Embryonic facial prominence (tissue), 1 donor: ENCODE measurements around the gene PHLPP1.

Source experiments
- DNase-seq: peaks from one replicate; pipeline ENCODE4 v3.0.0-alpha.2; 2016; ENCODE audit errors: extremely low spot score

PHLPP1 gene

GRCh38 chr18:62741118-62741566 is 25.8 kb downstream of the PHLPP1 start:
- DNase-seq: no peak

DNA sequence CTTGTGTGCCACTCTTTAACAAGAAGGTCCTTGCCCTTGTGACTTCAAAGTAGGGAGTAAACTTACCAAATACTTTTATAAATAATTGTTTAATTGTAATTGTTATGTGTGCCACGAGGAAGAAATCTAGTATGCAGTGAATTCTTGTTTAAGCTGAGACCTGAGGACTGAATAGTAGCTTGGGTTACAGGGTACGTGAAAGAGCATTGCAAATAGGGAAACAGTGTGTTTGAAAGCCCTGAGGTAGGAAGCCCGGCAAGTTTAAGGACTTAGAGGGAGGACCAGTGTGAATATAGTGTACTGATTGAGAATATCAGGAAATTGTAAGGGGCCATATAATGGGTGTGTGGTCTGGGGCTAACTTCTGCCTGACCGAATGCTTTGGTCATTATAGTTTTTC is 26.2 kb downstream of the PHLPP1 start:
- DNase-seq: no peak

- DNase-seq: no peak
Measured at GRCh38 chr18:62744076-62744968, 29.0 kb downstream of the PHLPP1 start.

DNA sequence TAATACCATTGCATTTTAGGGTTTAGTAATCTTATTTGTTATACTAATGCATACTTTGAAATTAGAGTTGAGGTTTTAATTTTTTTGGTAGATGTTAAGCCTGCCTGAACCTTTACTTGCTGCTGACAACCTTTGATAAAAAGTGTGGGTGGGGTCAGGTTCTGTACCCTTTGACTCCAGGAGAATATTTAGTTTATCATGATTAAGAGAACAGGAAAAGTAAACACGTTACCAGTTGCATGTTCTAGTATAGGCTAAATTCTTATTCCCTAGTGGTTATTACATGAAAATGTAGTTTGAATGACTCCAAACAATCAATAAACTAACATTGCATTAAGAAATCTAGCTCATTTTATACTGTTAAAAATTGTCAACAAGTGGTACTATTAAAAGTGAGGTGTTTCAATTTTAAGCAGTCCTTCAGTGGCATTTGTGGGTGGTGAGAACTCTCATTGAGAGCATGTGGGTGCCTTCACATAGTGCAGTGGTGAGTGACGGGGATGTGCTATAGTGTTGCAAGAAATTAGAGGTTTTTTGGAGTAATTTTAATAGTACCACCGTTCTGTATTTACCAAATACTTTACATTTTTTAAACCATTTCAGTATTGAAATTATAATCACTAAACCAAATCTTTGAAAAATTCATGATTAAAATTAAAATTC is 29.9 kb downstream of the PHLPP1 start:
- DNase-seq: no peak

DNA sequence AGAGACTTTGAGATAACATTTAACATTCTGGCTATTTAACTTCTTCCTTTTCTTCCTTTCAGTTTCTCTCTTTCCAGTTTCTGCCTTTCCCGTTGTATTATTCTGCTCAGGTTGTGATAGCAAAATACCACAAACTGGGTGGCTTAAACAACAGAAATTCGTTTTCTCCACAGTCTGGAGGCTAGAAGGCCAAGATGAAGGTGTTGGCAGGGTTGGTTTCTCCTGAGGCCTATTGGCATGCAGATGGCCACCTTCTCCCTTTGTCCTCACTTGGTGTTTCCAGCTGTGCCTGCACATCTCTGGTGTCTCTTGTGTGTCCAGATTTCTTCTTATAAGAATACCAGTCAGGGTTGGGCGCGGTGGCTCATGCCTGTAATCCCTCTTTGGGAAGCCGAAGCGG is 34.0 kb downstream of the PHLPP1 start:
- no peak for DNase-seq

DNA sequence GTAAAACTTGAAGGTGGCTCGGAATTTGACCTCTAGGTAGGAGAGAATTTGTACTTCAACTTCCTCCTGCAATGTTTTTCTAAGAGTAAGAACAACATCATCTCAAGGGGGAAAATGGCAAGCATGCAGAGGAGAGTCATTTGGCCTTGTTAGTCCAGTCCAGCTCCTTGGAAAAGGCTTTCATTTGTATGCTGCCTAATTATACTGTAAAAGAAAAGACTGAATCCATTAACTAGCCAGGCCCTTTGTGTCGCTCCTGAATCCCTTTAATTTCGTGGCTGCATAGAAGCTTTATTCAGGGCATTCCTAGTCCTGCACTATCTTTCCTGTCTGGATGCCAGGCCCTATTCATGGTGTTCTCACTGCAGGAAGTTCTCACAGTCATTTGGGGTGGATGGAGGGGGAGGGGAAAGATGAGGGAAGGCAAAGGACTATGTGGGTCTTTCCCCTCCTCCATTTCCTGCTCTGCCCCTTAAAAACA is 36.0 kb downstream of the PHLPP1 start:
- DNase-seq: no peak

GRCh38 chr18:62751977-62752376 is 36.6 kb downstream of the PHLPP1 start:
- DNase-seq: no peak

- DNase-seq: no peak
Measured at GRCh38 chr18:62754026-62754425, 38.7 kb downstream of the PHLPP1 start.

DNA sequence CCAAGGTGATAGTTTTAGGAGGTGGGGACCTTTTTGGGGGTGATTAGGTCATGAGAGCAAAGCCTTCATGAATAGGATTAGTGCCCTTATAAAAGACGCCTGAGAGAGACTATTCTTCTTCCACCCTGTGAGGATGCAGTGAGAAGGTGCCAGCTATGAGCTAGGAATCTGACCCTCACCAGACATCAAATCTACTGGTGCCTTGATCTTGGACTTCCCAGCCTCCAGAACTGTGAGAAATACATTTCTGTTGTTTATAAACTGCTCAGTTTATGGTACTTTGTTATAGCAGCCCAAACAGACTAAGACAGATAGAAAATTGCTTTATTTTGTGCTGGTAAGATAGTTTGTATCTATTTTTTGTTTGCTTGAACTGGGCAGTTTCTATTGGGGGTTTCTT is 40.1 kb downstream of the PHLPP1 start:
- no peak for DNase-seq

DNA sequence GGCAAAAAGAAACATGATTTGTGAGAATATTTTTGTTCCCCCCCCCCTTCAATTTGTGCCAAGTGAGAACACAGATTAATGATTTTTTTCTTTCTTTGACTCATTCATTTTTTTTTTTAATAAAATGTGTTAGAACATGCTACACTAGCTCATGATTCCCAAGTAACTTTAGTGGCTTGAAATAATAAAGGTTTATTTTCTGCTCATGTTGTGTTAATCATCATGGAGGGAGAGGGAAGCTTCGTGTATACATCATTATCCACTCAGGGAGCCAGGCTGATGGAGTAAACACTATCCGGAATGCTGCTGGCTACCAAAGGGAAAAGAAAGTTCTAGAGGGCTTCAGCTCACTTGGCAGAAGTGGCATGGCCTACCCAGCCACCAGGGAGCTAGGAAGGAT is 40.6 kb downstream of the PHLPP1 start:
- no peak for DNase-seq

GRCh38 chr18:62757399-62758010 is 42.2 kb downstream of the PHLPP1 start:
- no peak for DNase-seq

DNA sequence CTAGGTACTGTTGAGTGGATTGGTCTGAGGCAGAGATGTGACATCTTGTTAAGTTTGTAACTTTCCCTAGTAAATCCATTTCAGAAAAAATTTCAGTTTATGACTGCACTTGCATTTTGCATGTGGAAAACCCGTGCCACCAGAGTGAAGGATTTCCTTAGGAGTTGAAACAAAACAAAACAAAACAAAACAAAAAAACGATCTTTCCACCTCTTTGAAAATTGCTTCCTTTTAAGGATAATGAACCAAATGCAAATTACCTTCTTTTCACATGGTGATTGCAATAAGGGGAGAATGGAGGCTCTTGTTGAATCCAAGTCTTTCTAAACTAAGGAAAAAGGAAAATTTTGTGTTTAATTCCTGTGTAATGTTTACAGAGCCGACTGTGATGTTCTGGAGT is 43.2 kb downstream of the PHLPP1 start:
- DNase-seq: no peak

GRCh38 chr18:62759704-62760402 is 44.5 kb downstream of the PHLPP1 start:
- no peak for DNase-seq

DNA sequence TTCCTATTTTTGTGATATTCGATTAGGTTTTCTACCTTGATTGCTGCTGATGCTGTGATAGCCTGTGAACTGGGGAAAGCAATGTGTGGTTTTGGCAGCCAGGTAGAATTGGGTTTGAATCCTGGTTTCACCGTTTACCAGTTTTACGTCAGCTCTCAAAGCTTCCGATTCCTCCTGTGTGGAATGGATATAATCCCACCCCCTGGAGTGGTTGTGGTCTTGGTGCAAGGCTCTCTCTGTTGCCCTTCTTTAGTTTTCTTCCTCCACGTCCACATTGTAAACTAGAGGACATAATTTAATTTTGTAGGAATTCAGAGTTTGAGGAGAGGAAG is 45.0 kb downstream of the PHLPP1 start:
- DNase-seq: no peak

GRCh38 chr18:62763101-62763521 is 47.8 kb downstream of the PHLPP1 start:
- no peak for DNase-seq

- no peak for DNase-seq
Measured at GRCh38 chr18:62766266-62766665, 50.9 kb downstream of the PHLPP1 start.

GRCh38 chr18:62767321-62767720 is 52.0 kb downstream of the PHLPP1 start:
- DNase-seq: no peak

- no peak for DNase-seq
Measured at GRCh38 chr18:62767836-62768557, 52.7 kb downstream of the PHLPP1 start.

DNA sequence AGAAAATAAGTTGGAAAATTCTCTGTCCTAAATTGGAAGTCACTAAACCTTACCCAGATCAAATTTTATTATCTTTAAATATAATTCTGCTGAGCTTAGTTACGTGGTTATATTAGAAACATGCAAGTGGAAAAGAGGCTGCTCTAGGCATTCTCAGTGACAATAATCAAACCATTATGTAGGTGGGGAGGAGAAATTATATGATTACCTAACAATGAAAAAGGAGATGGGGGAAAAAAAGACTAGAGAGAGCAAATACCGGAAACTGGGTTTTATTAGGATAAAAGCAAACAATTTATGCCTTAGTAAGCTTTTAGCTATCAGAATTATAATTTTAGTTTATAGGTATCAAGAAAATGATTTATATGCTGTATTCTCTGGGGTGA is 53.2 kb downstream of the PHLPP1 start:
- DNase-seq: no peak

DNA sequence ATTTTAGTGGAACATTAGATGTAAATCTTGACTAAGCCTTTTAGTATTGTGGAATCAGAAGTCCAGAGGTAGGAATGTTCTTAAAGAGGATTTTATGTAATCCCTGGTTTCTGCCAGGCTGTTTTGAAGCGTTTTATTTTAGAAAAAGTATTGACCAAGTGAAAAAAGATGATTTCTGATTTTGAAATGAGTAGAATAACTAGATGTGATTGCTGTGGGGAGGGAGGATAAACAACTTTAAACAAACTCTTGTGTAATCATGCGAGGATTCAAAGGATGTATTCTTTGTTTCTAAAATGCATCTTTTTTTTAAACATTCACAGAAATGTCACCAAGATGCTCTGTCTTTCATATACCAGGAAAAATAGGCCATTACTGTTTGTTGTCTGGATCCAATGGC is 53.9 kb downstream of the PHLPP1 start:
- DNase-seq: no peak

DNA sequence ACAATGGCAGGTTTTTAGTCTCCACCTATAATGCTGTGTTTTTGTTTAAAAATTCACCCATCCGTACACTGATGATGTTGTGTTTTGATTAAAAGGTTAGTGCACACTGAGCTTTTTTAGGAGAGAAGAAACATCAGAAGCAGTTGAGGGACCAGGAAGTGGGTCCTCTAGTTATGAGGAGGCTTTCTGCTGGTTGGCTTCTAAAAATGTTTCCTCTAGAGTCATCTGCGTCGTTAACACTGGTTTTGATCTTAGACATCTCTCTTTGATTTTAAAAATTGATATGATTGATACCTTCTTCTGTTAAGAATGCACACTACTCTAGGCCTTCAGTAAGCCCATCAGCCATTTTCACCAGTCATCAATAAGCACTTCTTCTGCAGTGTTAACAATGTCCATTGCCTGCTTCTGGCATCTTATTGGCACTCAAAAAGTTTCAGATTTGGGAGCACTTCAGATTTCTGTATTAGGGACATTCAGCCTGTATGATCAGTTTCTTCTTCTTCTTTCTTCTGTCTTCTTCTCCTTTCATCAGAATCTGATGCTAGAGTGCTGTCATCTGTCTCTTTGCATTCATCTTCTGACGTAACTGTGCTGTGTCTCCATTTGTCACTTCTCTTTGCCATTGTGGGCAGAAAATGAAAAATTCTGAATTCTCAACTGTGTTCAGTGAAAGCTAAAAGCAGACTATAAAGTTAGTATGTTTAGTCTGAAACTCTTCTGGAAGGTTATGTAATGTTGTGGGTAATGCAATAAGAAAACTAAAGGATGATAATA is 56.3 kb downstream of the PHLPP1 start:
- no peak for DNase-seq
